Thoracic aorta (tissue), 2 donors: ENCODE data around the gene SLIT3. TPM values are rescaled to one million over a fixed set of nuclear protein-coding genes. Genes with fewer than 3 reads are reported as not detected.

Experiments used
- ATAC-seq: fragments of 150-250 bp; one replicate; pipeline ENCODE4 v1.8.0; 2017; ENCODE audit warnings: low read depth; ENCODE audit not compliant: insufficient number of reproducible peaks, low FRiP score
- DNase-seq: peaks from one replicate; pipeline ENCODE4 v3.0.0-alpha.2; 2020; ENCODE audit warnings: low spot score
- H3K27ac ChIP-seq, 2 donors: fragments of 200-600 bp; sonication (generic); 1 replicate in 1 of 2; 2 replicates in 1 of 2; pipeline ENCODE4 v1.5.1; 2016; ENCODE audit warnings: mild to moderate bottlenecking in 2 of 2, moderate library complexity in 2 of 2
- H3K27me3 ChIP-seq: fragments of 200-600 bp; sonication (generic); replicated peaks from 2 replicates; pipeline ENCODE4 v1.6.0; 2016; ENCODE audit warnings: mild to moderate bottlenecking; ENCODE audit not compliant: insufficient read depth
- H3K36me3 ChIP-seq: fragments of 200-600 bp; sonication (generic); one replicate; pipeline ENCODE4 v1.5.1; 2016
- H3K4me1 ChIP-seq, 2 donors: fragments of 200-600 bp; sonication (generic); 1 replicate in 1 of 2; 2 replicates in 1 of 2; pipeline versions ENCODE4 v1.5.1 to v1.6.0; 2016; ENCODE audit warnings: low read depth in 2 of 2, mild to moderate bottlenecking in 1 of 2; ENCODE audit not compliant: control insufficient read depth in 1 of 2
- H3K4me3 ChIP-seq: fragments of 200-600 bp; sonication (generic); 2 replicates; pipeline ENCODE4 v1.5.1; 2016; ENCODE audit warnings: mild to moderate bottlenecking
- H3K9me3 ChIP-seq: fragments of 200-600 bp; sonication (generic); 2 replicates; pipeline ENCODE4 v1.5.1; 2016
- CTCF ChIP-seq: fragments of 200-600 bp; sonication (generic); IDR thresholded peaks from one replicate; pipeline ENCODE4 v1.5.1; 2019; ENCODE audit warnings: antibody characterized with exemption
- total RNA-seq, 2 donors: library from RNA; depleted of rRNA; stranded (reverse); fragments of >200 nt; gene quantifications; one replicate each; pipeline versions ENCODE4 v1.1.0 to v1.2.3, GENCODE V29; 2016

SLIT3 gene
- total RNA-seq, 2 donors from 2014 or later, result 80.1 to 86.9 TPM

GRCh38 chr5:168975331-168975730, 325.6 kb downstream of the SLIT3 start:
- Histone ChIP-seq H3K27me3 (no peaks in the 10 kb centered on the region), H3K4me1 (no peaks in the 10 kb centered on the region), H3K36me3 (no peaks in the 10 kb centered on the region), H3K4me3 (no peak overlapping the region), H3K9me3 (no peaks in the 10 kb centered on the region), H3K27ac (no peak overlapping the region)
- ATAC-seq, result no peak
- no peak for TF ChIP-seq CTCF
- DNase-seq, result no peak

DNA sequence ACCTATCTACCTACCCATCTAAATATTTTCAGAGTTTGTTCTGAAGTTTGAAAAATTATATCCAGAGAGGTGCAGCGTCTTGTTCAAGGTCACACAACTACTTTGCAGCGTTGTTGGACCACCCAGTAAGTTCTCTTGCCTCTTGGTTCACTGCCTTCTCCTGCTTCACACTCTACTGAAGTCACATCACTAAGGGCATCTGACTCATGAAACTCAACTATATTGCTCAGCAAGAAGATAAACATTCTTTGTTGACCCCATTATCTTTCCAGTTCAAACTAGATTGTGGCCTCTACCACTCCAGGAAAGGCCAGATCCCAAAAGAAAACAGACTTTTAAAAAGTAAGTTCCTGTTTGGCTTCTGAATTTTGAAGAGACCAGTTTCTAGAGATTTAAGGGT, 326.9 kb downstream of the SLIT3 start:
- TF ChIP-seq CTCF, result no peak
- Histone ChIP-seq H3K27me3 (no peaks in the 10 kb centered on the region), H3K9me3 (no peaks in the 10 kb centered on the region), H3K4me3 (no peak overlapping the region), H3K36me3 (no peaks in the 10 kb centered on the region), H3K4me1 (no peaks in the 10 kb centered on the region), H3K27ac (no peak overlapping the region)
- no peak for DNase-seq
- no peak for ATAC-seq

DNA sequence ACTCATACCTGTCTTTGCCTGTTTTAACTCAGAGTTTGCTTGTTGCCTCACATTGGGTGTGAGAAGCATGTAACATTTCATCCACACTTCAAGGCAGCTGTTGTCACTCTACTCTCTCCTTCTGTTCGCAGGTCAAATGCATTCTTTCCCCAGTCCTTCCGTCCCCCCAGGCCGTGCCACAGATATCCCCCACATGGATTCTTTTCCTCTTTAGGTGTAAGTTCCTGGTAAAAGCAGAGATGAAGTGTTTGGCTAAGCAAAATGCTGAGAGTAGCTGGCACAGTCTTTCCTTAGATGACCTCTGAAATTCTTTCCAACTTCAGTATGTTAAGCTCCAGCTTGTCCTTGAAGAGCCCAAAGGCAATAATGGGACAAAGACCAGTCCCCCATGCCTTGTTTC, 328.2 kb downstream of the SLIT3 start:
- no peak for DNase-seq
- no peak for ATAC-seq
- H3K27ac ChIP-seq, result no peak overlapping the region

DNA sequence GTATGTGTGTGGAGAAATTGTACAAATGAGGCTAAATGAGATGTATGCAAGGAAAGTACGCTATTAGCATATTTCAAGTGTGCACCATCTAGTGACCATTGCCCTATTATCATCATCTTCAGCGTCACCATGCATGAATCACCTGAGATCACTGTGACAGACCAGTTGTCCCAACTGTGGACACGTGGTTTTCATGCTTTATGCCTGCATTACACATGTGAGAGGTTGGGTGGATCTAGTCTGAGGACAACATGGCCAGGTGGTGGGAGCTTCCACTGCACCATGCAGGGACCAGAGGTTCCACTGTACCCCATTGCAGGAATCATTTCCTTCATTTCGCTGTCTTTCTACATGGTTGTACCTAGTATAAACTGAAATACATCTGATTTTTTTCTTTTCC, 329.8 kb downstream of the SLIT3 start:
- no peak for DNase-seq
- no peaks in the 10 kb centered on the region for H3K9me3 ChIP-seq
- no peak for ATAC-seq

More for the DNA sequence above, 328.2 kb downstream of the SLIT3 start:
- H3K36me3 ChIP-seq, result no peaks in the 10 kb centered on the region
- H3K4me1 ChIP-seq, result no peaks in the 10 kb centered on the region
- TF ChIP-seq CTCF, result no peak
- no peaks in the 10 kb centered on the region for H3K9me3 ChIP-seq
- H3K27me3 ChIP-seq, result no peaks in the 10 kb centered on the region
- no peak overlapping the region for H3K4me3 ChIP-seq

DNA sequence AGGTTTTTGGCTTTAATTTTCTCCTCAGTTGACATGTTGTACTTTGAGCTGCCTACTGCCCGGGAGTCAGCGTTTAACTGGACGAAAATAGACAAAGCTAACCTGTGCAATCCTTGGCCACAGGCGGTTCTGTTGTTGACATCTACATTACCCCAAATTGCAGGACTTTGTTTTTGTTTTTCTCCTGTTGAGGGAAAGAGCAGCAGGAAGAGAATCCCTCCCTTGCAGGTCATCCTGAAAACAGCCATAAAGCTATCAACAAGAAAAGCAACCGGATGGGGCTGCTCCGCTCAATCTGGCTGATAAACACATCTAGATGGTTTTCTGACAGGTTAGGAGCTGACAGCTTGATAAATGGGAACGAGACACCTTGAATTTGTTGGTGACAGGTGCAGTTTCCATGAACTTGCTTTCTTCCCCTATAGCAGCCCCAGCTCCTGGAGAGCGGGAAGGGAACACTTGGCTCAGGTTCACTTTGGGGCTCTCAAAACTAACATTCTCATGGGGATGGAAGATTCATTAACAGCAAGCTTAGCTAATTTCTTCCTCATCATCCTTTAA, 331.5 kb downstream of the SLIT3 start:
- no peak for ATAC-seq
- no peak for DNase-seq
- Histone ChIP-seq H3K9me3 (no peaks in the 10 kb centered on the region), H3K4me1 (no peaks in the 10 kb centered on the region), H3K27ac (no peak overlapping the region), H3K4me3 (no peak overlapping the region), H3K36me3 (no peaks in the 10 kb centered on the region), H3K27me3 (no peaks in the 10 kb centered on the region)
- no peak for TF ChIP-seq CTCF

More for the DNA sequence above, 329.8 kb downstream of the SLIT3 start:
- no peaks in the 10 kb centered on the region for H3K27me3 ChIP-seq
- H3K27ac ChIP-seq, result no peak overlapping the region
- no peaks in the 10 kb centered on the region for H3K4me1 ChIP-seq
- H3K36me3 ChIP-seq, result no peaks in the 10 kb centered on the region
- TF ChIP-seq CTCF, result no peak
- H3K4me3 ChIP-seq, result no peak overlapping the region
